Fibroblast of the aortic adventitia (primary cell): ENCODE data around the gene AKAP8L. TPM values are rescaled to one million over a fixed set of nuclear protein-coding genes. Genes with fewer than 3 reads are reported as not detected.
"Not testable (repeated sequence)": the region's sequence is repeated elsewhere in the genome, so short reads cannot be mapped to it uniquely, and the experiment has no call there.

Experiments
- DNase-seq: peaks from one replicate; pipeline ENCODE4 v3.0.0-alpha.2; 2010; ENCODE audit warnings: low read depth
- H3K4me3 ChIP-seq: 2 replicates; pipeline ENCODE4 v1.5.1; 2011; ENCODE audit warnings: low read depth, mild to moderate bottlenecking, control low read depth, low read length, moderate library complexity
- total RNA-seq: library from RNA; depleted of rRNA; stranded (reverse); fragments of >200 nt; gene quantifications from 2 replicates; pipeline ENCODE4 v1.2.3, GENCODE V29; 2012; ENCODE audit warnings: low replicate concordance
- TF ChIP-seq, protein P1 (sequence below): IDR thresholded peaks from 2 replicates; pipeline ENCODE4 v1.5.1; 2011; ENCODE audit warnings: mild to moderate bottlenecking, low read length, control low read depth, inconsistent platforms; ENCODE audit not compliant: insufficient read depth

AKAP8L gene
- total RNA-seq, 1 donor: 45.6 TPM

- H3K4me3 ChIP-seq: no peak overlapping the region
- TF ChIP-seq, protein P1, sequence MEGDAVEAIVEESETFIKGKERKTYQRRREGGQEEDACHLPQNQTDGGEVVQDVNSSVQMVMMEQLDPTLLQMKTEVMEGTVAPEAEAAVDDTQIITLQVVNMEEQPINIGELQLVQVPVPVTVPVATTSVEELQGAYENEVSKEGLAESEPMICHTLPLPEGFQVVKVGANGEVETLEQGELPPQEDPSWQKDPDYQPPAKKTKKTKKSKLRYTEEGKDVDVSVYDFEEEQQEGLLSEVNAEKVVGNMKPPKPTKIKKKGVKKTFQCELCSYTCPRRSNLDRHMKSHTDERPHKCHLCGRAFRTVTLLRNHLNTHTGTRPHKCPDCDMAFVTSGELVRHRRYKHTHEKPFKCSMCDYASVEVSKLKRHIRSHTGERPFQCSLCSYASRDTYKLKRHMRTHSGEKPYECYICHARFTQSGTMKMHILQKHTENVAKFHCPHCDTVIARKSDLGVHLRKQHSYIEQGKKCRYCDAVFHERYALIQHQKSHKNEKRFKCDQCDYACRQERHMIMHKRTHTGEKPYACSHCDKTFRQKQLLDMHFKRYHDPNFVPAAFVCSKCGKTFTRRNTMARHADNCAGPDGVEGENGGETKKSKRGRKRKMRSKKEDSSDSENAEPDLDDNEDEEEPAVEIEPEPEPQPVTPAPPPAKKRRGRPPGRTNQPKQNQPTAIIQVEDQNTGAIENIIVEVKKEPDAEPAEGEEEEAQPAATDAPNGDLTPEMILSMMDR: no peak
- no peak for DNase-seq
Measured at GRCh38 chr19:15368051-15368632, 50.6 kb downstream of the AKAP8L start.

- DNase-seq: no peak
- TF ChIP-seq, protein P1: no peak
- no peak overlapping the region for H3K4me3 ChIP-seq
Measured at GRCh38 chr19:15367439-15367838, 51.3 kb downstream of the AKAP8L start.

GRCh38 chr19:15365264-15365663, 53.5 kb downstream of the AKAP8L start:
- TF ChIP-seq, protein P1: no peak
- no peak for DNase-seq

GRCh38 chr19:15363791-15364190, 55.0 kb downstream of the AKAP8L start:
- H3K4me3 ChIP-seq: not testable (repeated sequence)
- DNase-seq: peak; percentile 46

More at GRCh38 chr19:15365264-15365663, 53.5 kb downstream of the AKAP8L start:
- H3K4me3 ChIP-seq: no peak overlapping the region

DNA sequence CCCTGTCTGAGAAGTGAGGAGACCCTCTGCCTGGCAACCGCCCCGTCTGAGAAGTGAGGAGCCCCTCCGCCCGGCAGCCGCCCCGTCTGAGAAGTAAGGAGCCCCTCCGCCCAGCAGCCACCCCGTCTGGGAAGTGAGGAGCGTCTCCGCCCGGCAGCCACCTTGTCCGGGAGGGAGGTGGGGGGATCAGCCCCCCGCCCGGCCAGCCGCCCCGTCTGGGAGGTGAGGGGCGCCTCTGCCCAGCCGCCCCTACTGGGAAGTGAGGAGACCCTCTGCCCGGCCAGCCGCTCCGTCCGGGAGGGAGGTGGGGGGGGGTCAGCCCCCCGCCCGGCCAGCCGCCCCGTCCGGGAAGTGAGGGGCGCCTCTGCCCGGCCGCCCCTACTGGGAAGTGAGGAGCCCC, 55.7 kb downstream of the AKAP8L start:
- not testable (repeated sequence) for DNase-seq, H3K4me3 ChIP-seq

DNA sequence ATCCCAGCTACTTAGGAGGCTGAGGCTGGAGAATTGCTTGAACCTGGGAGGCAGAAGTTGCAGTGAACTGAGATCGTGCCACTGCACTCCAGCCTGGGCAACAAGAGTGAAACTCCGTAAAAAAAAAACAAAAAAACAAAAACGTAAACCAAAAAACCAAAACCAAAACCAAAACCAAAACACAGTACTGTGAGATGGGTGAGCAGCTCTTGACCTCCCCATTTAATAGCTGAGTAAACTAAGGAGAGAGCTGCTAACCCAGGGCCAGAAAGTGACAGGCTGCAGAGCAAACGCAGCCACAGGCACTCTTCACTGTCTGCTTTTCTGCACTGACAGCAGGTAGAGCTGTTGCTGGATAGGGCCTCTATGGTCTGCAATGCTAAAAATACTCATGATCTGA, 58.8 kb downstream of the AKAP8L start:
- H3K4me3 ChIP-seq, DNase-seq: not testable (repeated sequence)

- no peak overlapping the region for H3K4me3 ChIP-seq
- peak; percentile 51 for DNase-seq
- TF ChIP-seq, protein P1: no peak
Measured at GRCh38 chr19:15358918-15359317, 59.9 kb downstream of the AKAP8L start.

GRCh38 chr19:15357906-15358305, 60.9 kb downstream of the AKAP8L start:
- no peak overlapping the region for H3K4me3 ChIP-seq
- no peak for DNase-seq
- TF ChIP-seq, protein P1: no peak
